ENCODE results near the gene C2CD2L.
"Not testable (repeated sequence)": the region's sequence is repeated elsewhere in the genome, so short reads cannot be mapped to it uniquely, and the experiment has no call there.

The C2CD2L gene

GRCh38 chr11:119153049-119153818, 46.1 kb downstream of the C2CD2L start:
- no peak for DNase-seq

GRCh38 chr11:119154178-119154577, 47.0 kb downstream of the C2CD2L start:
- no peak for DNase-seq

GRCh38 chr11:119155733-119156492, 48.8 kb downstream of the C2CD2L start:
- no peak for DNase-seq

- no peak for DNase-seq
These were observed 49.4 kb downstream of the C2CD2L start for GRCh38 chr11:119156496-119156895.

GRCh38 chr11:119157063-119157462, 49.9 kb downstream of the C2CD2L start:
- DNase-seq = no peak

GRCh38 chr11:119158467-119158866, 51.3 kb downstream of the C2CD2L start:
- no peak for DNase-seq

GRCh38 chr11:119160151-119160550, 53.0 kb downstream of the C2CD2L start:
- DNase-seq = no peak

DNA sequence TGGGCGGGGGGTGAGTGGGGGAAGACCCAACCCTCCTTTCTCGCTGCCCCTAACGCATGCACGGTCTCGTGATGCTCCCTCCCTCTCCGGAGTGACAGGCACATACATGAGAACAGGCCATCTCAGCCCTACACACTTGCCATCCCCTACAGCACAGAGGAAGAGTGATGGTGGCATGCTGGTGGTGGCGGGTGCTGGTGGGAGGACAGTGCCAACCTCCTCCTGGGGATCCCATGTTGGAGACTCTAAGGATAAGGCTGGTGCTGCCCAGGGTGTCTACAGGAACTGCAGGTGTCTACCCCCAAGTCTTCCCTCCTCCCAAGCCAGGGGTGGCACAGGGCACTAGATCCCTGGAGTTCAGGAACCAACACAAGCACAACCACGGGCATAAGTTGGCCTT, 54.7 kb downstream of the C2CD2L start:
- no peak for DNase-seq

DNA sequence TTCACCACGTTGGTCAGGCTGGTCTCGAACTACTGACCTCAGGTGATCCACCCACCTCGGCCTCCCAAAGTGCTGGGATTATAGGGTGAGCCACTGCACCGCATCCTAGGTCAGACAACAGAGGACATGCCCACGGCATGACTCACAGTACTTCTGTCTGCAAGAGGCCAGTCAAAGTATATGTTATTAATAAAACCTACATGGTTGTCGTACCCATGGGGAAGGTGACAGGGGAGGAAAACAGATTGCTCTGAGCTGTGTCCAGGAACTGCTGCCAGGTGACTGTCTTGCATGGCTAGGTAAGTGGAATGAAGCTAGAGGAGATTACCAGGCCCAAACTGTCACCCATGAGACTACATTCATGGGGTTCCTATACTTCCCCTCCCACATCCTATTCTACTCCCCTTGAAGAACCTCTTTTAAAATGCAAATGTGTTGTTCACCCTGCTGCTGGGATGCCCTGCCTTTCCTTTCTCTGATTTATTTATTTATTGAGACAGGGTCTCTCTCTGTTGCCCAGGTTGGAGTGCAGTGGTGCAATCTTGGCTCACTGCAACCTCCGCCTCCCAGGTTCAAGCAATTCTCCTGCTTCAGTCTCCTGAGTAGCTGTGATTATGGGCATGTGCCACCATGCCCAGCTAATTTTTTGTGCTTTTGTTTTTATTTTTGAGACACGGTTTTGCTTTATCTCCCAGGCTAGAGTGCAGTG, 59.4 kb downstream of the C2CD2L start:
- DNase-seq = peak in 1 of 2 experiments; percentile 3

DNA sequence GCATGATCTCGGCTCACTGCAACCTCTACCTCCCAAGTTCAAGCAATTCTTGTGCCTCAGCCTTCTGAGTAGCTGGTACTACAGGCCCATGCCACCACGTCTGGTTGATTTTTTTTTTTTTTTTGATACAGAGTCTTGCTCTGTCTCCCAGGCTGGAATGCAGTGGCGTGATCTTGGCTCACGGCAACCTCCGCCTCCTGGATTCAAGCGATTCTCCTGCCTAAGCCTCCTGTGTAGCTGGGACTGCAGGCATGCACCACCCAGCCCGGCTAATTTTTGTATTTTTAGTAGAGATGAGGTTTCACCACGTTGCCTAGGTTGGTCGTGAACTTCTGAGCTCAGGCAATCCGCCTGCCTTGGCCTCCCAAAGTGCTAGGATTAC, 59.9 kb downstream of the C2CD2L start:
- not testable (repeated sequence) for DNase-seq

- no peak for DNase-seq
These were observed 60.8 kb downstream of the C2CD2L start for GRCh38 chr11:119167933-119168332.

Measured in cerebellar nuclear complex (tissue), 1 donor.